Raji (cell line): ENCODE results near the gene WDR33.

Experiments
- POLR2A ChIP-seq: IDR thresholded peaks from 2 replicates; pipeline ENCODE4 v1.6.1; 2011; ENCODE audit warnings: low read depth, low read length, control low read depth; ENCODE audit not compliant: insufficient read depth

Gene WDR33

DNA sequence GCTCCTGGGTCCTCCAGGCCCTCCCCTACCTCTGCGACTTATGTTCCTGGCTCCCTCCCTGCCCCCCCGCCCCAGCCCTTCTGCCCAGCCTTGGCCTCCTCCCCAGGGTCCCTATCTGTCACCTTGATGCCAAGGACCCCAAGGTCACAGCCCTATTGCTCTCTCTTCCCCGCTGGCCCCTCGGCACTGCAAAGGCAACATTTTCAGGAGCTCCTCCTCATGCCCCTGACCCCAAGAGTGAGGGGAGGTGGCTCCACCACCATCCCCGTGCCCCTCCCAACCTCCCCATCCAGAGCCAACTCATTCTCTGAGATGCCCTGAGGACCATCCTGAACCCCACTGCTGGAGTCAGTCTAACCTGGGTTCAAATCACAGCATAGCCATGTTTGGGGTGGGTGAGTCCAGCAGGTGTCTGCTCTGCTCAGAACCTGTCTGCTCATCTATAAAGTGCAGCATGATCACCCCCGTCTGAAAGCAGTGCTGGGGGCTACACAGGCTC, 147.4 kb downstream of the WDR33 start:
- no peak for TF ChIP-seq POLR2A

DNA sequence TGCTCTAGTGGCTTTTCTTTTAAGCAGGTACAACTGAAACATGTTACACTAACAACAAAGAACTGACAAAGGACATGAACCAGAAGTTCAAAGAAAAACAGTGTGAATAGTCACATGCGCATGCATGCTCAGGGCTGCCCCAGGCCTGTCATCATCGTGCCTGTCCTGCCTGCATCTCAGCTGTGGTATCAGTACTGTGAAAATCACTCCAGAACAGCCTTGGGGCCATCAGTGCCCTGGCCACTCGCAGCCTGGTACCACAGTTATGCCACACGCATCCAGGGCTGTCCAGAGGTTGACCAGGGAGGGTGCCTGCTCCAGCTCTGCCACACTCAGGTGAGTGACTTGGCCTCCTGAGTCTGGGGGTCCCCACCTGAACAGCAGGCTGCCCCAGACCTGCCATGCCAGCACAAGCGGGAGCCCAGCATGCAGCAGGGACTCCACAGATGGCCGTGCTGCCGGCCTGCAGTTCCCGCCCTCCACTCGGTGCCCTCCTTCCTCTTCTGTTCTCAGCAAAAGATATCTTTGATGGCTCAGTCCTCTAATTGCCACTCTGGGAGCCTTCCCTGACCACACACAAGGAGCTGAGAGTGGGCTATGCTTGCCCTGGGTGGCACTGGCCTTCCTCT, 147.9 kb downstream of the WDR33 start:
- no peak for TF ChIP-seq POLR2A

DNA sequence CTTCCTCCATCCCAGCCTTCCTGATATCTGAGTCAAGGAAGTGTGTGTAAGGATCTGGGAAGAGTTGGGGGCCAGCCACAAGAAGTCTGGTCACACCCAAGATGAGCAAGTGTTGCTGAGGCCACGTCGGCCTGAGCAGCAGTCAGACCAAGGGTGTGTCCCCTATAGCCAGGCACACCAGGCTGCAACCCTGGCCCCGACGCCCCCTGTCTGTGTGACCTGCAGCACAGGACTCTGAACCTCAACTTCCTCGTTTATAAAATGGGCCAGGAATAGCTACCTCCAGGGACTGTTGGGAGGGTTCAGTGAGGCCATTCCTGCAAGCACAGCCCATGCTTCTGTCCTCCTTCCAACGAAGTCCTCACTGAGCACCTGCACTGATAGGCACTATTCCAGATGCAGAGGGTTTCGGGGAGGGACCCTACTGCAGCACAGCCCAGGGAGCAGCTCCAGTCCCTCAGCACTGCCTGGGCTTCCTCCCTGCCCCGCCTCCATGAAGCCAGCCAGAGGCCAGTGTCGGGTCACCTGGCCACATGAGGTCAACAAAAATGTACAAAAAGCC, 148.9 kb downstream of the WDR33 start:
- TF ChIP-seq POLR2A = no peak

DNA sequence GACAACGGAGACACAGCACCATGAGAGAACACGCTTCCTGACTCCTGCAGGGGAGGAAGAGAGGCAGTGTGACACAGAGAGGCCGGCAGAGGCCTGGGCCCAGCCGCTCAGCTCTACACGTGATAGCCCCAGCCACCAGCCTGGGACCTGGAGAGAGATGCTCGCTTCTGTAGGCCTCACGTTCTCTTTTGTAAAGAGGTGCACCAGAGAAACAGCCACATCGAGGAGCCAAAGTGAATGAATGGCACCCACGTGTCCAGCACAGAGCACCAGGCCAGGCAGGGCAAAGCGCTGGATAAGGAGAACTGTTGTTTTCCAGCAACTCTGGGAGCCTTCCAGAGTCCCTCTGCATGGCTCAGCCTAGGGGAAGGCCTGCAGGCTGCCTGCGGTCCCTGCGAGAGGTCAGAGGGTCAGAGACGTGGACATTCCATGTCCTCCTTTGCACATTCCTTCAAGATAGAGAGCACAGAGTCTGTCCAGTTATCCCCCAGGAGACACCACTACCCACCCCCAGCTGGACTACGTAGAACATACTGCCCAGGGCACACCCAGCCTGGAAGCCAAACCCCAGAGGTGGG, 149.8 kb downstream of the WDR33 start:
- no peak for TF ChIP-seq POLR2A

DNA sequence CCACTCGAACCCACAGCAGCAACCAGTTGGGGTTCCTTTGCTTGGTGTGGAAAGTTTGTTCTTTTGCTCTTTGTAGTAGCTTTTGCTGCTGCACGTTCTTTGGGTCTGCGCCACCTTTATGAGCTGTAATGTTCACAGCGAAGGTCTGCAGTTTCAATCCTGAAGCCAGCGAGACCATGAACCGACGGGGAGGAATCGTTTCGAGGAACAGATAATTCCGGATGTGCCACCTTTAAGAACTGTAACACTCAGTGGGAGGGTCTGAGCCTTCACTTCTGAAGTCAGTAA, 150.7 kb downstream of the WDR33 start:
- no peak for TF ChIP-seq POLR2A

DNA sequence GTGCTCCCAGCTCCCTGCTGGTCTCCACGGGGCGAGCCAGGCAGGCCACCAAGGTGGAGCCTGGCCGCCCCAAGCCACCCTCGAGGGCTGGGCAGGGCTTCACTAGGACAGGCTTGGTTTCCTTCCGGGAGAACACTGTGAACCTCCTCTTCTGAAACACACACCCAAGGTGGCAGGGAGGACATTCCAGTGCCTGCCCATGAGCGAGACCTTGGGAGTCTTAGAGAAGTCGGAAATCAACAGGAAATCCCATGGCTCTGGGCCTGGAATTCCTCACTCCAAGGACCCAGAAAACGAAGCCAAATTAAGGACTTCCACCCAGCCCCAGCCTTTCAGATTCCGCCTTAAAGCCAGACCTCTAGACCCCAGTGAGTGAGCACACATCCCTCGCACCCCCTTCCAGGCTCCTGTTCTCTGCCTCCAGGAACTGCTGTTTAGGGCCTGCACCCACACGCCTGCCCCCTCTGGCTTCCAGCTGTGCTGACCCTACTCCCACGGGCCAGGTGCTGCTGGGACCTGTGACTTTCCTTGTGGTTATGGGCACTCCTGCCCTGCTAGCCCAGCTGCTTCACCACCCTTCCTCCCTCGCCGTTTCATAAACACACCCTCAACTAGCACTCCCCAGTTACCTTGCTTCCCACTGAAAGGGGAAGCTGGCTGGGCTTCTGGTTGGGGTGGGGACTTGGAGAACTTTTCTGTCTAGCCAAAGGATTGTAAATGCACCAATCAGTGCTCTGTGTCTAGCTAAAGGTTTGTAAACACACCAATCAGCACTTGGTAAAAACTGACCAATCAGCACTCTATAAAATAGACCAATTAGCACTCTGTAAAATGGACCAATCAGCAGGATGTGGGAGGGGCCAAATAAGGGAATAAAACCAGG, 151.3 kb downstream of the WDR33 start:
- TF ChIP-seq POLR2A = no peak

DNA sequence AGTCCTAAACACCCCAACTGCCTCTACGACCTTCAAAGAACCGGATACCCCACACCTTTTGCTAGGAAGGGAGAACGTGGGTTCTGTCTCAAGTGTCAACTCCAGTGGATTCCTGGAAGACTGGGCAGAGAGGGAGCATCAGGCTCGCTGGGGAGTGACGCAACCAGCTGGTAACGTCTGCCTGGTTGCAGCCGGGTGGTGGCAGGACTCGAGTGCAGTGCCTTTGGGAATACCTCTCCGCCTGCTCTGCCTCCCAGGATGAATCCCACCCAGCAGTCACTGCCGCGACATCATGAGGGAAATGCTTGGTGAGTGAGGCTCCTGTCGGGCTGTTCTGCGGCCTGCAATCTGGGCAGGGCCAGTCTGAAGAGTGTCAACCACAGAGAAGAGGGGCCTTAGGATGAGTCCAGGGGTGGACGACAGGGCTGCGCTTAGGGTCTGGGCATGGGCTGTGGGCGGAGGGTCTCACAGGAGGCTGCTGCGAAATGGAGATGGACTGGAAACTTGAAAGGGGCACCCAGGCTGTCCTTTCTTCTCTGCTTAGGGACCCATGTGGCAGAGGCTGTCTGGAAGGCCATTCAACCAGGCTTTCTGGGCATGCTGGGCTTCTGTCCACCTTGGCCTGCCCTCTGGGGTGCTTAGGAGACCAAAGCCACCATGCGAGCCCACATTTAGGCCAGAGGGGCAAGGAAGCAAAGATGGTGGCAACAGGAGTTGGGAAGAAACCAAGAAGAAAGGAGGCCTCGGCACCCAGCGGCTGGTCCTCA, 152.1 kb downstream of the WDR33 start:
- TF ChIP-seq POLR2A = no peak

DNA sequence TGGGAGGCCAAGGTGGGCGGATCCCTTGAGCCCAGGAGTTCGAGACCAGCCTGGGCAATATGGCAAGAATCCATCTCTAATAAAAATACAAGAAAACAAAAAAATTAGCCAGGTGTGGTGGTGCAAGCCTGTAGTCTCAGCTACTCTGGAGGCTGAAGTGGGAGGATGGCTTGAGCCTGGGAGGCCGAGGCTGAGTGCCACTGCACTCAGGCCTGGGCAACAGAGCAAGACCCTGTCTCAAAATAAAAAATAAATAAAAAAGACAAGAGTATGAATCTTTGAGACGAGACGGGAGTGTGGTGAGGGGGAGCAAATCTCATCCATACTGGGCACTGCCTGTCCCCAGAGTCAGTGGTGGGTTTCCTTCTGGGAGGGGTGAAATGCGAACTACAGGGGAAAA, 152.8 kb downstream of the WDR33 start:
- TF ChIP-seq POLR2A = no peak

DNA sequence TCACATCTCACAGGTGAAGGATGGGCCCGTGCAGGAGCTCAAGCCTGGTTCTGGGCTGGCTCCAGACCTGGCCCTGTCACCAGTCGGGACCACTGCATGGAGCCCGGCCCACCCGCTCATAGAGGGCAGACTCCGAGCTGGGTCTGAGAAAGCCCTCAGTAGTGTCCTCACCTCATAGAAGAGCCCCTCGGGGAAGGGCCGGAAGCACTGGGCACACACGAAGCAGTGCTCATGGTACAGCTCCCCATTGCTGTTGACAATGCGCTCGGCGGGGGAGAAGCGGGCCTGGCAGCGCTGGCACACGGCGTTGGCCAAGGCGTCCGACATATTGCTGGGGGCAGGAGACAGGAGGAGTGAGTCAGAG, 153.8 kb downstream of the WDR33 start:
- TF ChIP-seq POLR2A = no peak

DNA sequence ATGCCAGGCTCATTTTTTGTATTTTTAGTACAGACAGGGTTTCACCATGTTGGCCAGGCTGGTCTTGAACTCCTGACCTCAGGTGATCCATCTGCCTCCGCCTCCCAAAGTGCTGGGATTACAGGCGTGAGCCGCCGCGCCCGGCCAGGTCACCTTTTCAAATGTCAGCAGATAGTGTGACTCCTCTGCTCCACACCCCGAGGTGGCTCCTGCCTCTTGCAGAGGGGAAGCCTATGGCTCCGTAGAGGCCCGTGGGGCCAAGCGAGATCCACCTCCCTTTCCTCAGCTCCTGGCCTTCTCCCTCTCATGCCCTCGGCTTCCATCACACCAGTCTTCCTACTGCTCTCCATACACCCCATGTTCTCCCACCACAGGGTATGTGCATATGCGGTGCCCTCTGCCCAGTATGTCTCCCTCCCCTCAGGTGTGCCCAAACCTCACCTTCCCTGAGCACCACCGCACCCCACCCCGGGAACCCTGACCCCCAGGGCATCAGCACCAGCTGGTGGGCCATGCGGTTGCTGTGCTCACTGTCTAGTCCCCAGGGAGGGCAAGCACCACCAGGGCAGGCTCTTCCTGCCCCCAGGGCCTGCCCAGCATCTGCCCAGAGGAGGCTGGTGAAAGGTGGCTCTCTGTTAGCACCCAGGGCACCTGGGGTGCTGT, 154.3 kb downstream of the WDR33 start:
- no peak for TF ChIP-seq POLR2A

DNA sequence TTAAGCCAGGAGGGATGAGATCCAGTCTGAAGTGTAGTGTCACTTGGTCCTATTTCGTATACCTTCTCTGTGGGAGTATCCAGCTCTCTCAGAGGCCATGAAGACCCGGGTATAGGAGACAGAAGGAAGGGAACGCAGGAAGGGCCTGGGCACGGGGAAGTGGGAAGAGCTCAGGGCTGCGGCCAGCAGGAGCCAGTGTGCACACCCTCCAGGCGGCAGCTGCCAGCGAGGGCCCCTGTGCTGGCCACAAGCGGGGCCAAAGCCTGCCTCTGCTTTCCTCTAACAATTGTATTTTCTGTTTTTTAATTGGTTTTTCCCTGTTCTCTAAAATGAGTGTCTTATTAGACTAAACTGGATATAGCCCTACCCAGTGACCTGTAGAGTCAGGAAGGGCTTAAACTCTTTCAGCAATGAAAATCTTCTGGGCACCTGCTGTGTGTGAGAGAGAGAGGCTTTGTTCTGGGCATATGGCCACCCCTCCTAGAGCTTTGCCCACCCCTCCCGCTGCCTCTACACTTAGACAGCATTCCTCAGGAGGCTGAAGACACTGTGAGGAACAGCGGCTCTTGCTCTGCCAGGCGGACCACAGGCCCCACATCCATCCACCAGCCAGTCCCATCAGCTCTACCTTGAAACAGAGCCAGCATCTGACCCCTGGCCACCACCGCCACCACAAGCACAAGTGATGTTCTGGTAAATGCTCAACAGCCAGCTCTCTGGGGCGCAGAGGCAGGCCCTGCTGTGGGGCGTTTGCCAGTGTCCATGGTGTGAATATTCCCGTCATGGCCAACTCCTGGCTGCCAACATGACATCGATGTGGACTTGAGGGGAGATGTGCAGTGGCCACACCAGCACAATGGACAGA, 155.5 kb downstream of the WDR33 start:
- no peak for TF ChIP-seq POLR2A

DNA sequence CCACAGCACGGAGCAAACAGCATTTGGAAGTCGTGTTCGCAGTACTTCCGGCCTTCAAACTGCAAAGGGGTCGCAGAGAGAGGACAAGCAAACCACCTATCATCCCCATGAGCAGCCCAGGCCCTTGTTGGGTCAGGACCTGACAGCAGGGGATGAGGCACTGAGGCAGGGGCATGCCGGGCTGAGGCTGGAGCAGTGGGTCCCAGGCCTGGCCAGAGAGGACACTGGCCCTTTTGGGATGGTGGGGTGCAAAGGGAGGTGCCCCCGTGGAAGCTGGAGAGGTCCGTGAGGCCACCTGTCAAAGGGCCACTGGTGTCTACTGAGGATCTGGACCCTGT, 156.2 kb downstream of the WDR33 start:
- TF ChIP-seq POLR2A = no peak

DNA sequence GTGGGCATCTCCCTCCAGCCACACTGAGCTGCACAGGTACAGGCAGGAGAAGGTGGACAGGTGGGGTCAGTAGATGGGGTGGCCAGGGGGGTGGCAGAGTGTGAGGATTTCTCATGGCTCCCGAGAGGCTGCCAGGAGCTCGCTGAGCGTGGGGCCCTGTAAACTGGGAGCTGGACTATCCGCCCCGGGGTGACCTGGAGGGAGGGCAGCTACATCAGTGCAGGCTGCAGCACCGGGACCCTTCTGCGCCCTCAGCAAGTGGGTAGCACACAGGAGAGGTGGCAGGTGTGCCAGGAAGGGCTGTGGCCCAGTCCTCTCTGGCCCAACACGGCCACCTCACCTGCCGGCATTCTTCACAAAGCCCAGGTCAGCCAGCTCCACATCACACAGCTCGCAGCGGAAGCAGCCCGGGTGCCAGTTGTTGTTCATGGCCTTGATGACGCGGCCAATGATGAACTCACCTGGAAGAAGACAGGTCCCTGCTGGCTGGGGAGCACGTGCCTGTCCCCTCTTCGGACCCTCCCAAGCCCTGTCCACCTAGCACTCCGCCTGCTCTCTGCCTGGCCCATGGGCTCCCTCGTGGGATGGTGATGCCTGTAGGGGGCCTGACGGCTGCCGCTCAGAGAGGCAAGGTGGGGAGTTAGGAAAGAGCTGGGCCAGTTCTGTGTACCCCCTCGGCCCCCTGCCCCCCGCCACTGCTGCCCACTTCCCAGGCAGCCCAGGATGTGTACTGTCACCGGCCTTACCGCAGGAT, 156.7 kb downstream of the WDR33 start:
- no peak for TF ChIP-seq POLR2A
